Smooth muscle cell (in vitro differentiated cells): Measurements from ENCODE around the gene CCDC180. TPM values are rescaled to one million over a fixed set of nuclear protein-coding genes. Genes with fewer than 3 reads are reported as not detected.

Source experiments
- DNase-seq: peaks from one replicate; lab custom pipeline; 2025; ENCODE audit not compliant: unreplicated experiment; lab: John Stamatoyannopoulos, UW
- H2AFZ ChIP-seq: fragments of 200-600 bp; sonication (generic); 2 replicates; pipeline ENCODE4 v1.6.0; 2016; ENCODE audit warnings: antibody characterized with exemption, low read depth, mild to moderate bottlenecking
- H3F3A ChIP-seq: fragments of 200-600 bp; sonication (generic); 2 replicates; pipeline ENCODE4 v1.6.0; 2017; ENCODE audit warnings: antibody characterized with exemption, low read depth
- H3K27ac ChIP-seq: fragments of 200-600 bp; sonication (generic); 2 replicates; pipeline ENCODE4 v1.5.1; 2016; ENCODE audit warnings: low read depth, mild to moderate bottlenecking
- H3K27me3 ChIP-seq: fragments of 200-600 bp; sonication (generic); 2 replicates; pipeline ENCODE4 v1.6.1; 2016; ENCODE audit warnings: low read depth, mild to moderate bottlenecking
- H3K36me3 ChIP-seq: fragments of 200-600 bp; sonication (generic); 2 replicates; pipeline ENCODE4 v1.5.1; 2016; ENCODE audit warnings: low read depth
- H3K4me1 ChIP-seq: fragments of 200-600 bp; sonication (generic); 2 replicates; pipeline ENCODE4 v1.5.1; 2016; ENCODE audit warnings: low read depth
- H3K4me2 ChIP-seq: fragments of 200-600 bp; sonication (generic); 2 replicates; pipeline ENCODE4 v1.6.0; 2016; ENCODE audit warnings: mild to moderate bottlenecking
- H3K4me3 ChIP-seq: fragments of 200-600 bp; sonication (generic); 2 replicates; pipeline ENCODE4 v1.5.1; 2016; ENCODE audit warnings: mild to moderate bottlenecking
- H3K79me2 ChIP-seq: fragments of 200-600 bp; sonication (generic); 2 replicates; pipeline ENCODE4 v1.6.0; 2016; ENCODE audit warnings: low read depth, mild to moderate bottlenecking
- H3K9ac ChIP-seq: fragments of 200-600 bp; sonication (generic); 2 replicates; pipeline ENCODE4 v1.6.0; 2016; ENCODE audit warnings: low read depth
- H3K9me3 ChIP-seq: fragments of 200-600 bp; sonication (generic); replicated peaks from 2 replicates; pipeline ENCODE4 v1.5.1; 2016; ENCODE audit warnings: low read depth
- H4K20me1 ChIP-seq: fragments of 200-600 bp; sonication (generic); 2 replicates; pipeline ENCODE4 v1.6.0; 2016; ENCODE audit warnings: low read depth
- WGBS: methylation state at CpG from one replicate; pipeline ENCODE4 v1.1.7; 2016; ENCODE audit warnings: low lambda C conversion rate; 5-methylcytosine and 5-hydroxymethylcytosine counted together
- polyA plus RNA-seq: library from polyadenylated mRNA; unstranded; fragments of >200 nt; fragmentation: Nextera tagmentation; extraction: Ambion mirVana; gene quantifications from 2 replicates; pipeline ENCODE4 v1.2.1, GENCODE V29; 2016
- total RNA-seq: library from RNA; depleted of rRNA; stranded (reverse); fragments of >200 nt; gene quantifications from 2 replicates; pipeline ENCODE4 v1.2.3, GENCODE V29; 2014
- TF ChIP-seq, protein P1 (sequence below): fragments of 200-600 bp; sonication (generic); IDR thresholded peaks from 2 replicates; pipeline ENCODE4 v1.5.1; 2017; ENCODE audit warnings: borderline replicate concordance, mild to moderate bottlenecking, antibody characterized with exemption; ENCODE audit not compliant: insufficient read depth, poor library complexity, severe bottlenecking

The CCDC180 gene
- total and polyA plus RNA-seq, 2 experiments from 2014 or later: 0.58 to 0.59 TPM

DNA sequence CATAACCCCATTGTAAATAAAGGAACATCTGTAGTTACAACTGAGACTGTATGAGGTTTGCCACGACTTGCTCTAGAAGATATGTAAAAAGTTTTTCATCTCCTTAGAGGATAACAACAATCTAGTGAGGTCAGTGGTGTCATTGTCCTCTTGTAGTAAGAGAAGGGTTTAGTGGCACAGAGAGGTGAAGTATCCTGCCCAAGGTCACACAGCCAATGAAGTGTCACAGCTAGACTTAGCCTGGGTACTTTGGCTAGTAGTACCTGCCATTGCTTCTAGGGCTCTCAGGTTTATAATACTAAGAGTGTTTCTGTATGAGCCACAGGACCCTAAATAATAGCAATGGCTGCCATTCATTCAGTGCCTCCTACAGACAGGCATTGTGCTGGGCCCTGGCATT lies 13.8 kb downstream of the CCDC180 start:
- Histone ChIP-seq H3K9me3 (no peaks in the 10 kb centered on the region), H3K4me3 (no peak overlapping the region), H4K20me1 (no peaks in the 10 kb centered on the region), H3F3A (no peaks in the 10 kb centered on the region), H3K27ac (no peak overlapping the region), H3K4me2 (no peak overlapping the region), H3K4me1 (no peaks in the 10 kb centered on the region), H3K9ac (no peak overlapping the region), H3K79me2 (no peaks in the 10 kb centered on the region), H3K27me3 (no peaks in the 10 kb centered on the region), H2AFZ (no peak overlapping the region), H3K36me3 (no peaks in the 10 kb centered on the region)
- WGBS: 79% methylated on average over 1 of the region's 1 CpG
- TF ChIP-seq, protein P1, sequence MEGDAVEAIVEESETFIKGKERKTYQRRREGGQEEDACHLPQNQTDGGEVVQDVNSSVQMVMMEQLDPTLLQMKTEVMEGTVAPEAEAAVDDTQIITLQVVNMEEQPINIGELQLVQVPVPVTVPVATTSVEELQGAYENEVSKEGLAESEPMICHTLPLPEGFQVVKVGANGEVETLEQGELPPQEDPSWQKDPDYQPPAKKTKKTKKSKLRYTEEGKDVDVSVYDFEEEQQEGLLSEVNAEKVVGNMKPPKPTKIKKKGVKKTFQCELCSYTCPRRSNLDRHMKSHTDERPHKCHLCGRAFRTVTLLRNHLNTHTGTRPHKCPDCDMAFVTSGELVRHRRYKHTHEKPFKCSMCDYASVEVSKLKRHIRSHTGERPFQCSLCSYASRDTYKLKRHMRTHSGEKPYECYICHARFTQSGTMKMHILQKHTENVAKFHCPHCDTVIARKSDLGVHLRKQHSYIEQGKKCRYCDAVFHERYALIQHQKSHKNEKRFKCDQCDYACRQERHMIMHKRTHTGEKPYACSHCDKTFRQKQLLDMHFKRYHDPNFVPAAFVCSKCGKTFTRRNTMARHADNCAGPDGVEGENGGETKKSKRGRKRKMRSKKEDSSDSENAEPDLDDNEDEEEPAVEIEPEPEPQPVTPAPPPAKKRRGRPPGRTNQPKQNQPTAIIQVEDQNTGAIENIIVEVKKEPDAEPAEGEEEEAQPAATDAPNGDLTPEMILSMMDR: no peak
- no peak for DNase-seq

DNA sequence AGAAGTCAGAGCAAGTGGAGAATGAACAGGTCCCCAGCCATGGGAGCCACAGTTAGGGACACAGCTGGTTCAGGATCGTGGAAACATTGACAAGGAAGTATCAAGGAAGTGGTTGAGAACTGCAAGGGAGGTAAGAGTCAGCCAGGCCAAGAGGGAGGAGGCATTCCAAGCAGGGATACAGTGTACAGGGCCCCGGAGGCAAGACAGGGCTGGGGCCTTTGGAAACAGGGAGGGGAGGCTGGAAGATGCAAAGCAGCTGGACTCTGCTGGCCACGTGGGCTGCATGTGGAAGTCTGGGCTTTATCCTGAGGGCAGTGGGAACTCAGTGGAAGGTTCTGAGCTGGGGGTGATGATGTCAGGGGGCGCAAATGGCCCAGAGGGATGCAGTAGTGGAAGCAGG lies 14.2 kb downstream of the CCDC180 start:
- H4K20me1 ChIP-seq: no peaks in the 10 kb centered on the region
- TF ChIP-seq, protein P1: no peak
- H3K36me3 ChIP-seq: no peaks in the 10 kb centered on the region
- H3K4me1 ChIP-seq: no peaks in the 10 kb centered on the region
- no peaks in the 10 kb centered on the region for H3K27me3 ChIP-seq
- DNase-seq: no peak
- no peak overlapping the region for H3K4me2 ChIP-seq
- no peaks in the 10 kb centered on the region for H3F3A ChIP-seq
- 64% methylated on average over 4 of the region's 4 CpGs for WGBS
- H2AFZ ChIP-seq: no peak overlapping the region
- no peak overlapping the region for H3K9ac ChIP-seq
- H3K27ac ChIP-seq: no peak overlapping the region
- no peaks in the 10 kb centered on the region for H3K79me2 ChIP-seq
- H3K4me3 ChIP-seq: no peak overlapping the region
- H3K9me3 ChIP-seq: no peaks in the 10 kb centered on the region

DNA sequence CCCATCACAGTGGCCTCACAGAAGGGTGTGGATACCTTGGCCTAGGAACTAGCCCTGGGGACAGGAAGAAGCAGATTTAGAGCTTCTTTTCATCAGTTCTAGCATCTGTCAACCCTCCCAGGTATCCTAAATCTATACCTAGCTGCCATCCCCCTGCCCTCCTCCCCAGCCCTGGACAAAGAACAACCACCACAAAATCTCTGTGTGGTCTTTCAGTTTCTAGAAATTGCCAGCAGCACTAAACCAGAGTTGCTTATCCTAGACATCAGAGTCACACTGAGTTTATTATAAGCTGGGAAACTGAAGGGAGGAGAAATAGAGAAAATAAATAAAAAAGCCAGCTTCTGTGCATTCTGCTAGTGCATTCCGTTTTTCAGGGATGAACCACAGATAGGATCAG lies 14.6 kb downstream of the CCDC180 start:
- no peaks in the 10 kb centered on the region for H3F3A ChIP-seq
- H3K36me3 ChIP-seq: no peaks in the 10 kb centered on the region
- no peaks in the 10 kb centered on the region for H3K9me3 ChIP-seq
- no peak overlapping the region for H3K4me2 ChIP-seq
- no peak overlapping the region for H2AFZ ChIP-seq
- DNase-seq: no peak
- H3K9ac ChIP-seq: no peak overlapping the region
- WGBS: 52% methylated on average over 1 of the region's 1 CpG
- H3K4me1 ChIP-seq: no peaks in the 10 kb centered on the region
- no peak overlapping the region for H3K4me3 ChIP-seq
- no peaks in the 10 kb centered on the region for H4K20me1 ChIP-seq
- no peaks in the 10 kb centered on the region for H3K27me3 ChIP-seq
- H3K79me2 ChIP-seq: no peaks in the 10 kb centered on the region
- TF ChIP-seq, protein P1: no peak
- no peak overlapping the region for H3K27ac ChIP-seq

DNA sequence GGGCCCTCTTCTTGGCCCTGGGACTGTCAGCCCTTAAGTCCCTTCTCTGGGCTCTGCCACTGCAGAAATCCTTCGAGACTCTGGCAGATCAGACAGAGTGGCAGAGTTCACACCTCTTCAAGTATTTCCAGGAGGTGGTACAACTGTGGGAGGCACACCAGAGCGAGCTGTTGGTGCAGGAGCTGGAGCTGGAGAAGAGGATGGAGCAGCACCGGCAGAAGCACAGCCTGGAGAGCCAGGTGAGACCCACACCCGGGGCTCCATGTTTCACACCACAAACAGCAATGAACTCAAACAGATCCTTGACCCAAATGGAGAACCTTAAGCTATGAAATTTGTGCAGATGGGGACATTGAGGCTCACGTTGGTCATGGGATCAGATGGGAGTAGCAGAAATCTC lies 17.5 kb downstream of the CCDC180 start:
- no peaks in the 10 kb centered on the region for H3K27me3 ChIP-seq
- TF ChIP-seq, protein P1: no peak
- 91% methylated on average over 5 of the region's 5 CpGs for WGBS
- H3K9ac ChIP-seq: no peak overlapping the region
- no peak for DNase-seq
- H3K36me3 ChIP-seq: no peaks in the 10 kb centered on the region
- no peak overlapping the region for H2AFZ ChIP-seq
- H3F3A ChIP-seq: no peaks in the 10 kb centered on the region
- H4K20me1 ChIP-seq: no peaks in the 10 kb centered on the region
- no peak overlapping the region for H3K4me2 ChIP-seq
- no peaks in the 10 kb centered on the region for H3K9me3 ChIP-seq
- H3K79me2 ChIP-seq: no peaks in the 10 kb centered on the region
- H3K27ac ChIP-seq: no peak overlapping the region
- no peak overlapping the region for H3K4me3 ChIP-seq
- no peaks in the 10 kb centered on the region for H3K4me1 ChIP-seq
